IMR-90 (cell line): Measurements from ENCODE around the gene ACP4. TPM values are rescaled to one million over a fixed set of nuclear protein-coding genes. Genes with fewer than 3 reads are reported as not detected.

Source experiments
- ATAC-seq: fragments of 200-7000 bp; cut with Tn5 transposase; 2 replicates; pipeline ENCODE4 v1.9.1; 2020; ENCODE audit warnings: low read depth, mild to moderate bottlenecking, moderate library complexity
- BruUV-seq: library from RNA; stranded (reverse); fragments of 400-500 nt; replicated peaks from 2 replicates; lab custom pipeline; 2021; lab: Mats Ljungman, UMichigan
- CTCF ChIA-PET: fragments of 300-600 bp; formaldehyde crosslinking; extraction: SDS; loops from one replicate; lab custom pipeline; 2021; ENCODE audit warnings: antibody characterized with exemption; lab: Yijun Ruan, JAX
- POLR2A ChIA-PET: fragments of 300-600 bp; sonication (Branson Sonifier 250); formaldehyde crosslinking; loops from one replicate; lab custom pipeline; 2022; ENCODE audit warnings: antibody characterized with exemption; ENCODE audit not compliant: unreplicated experiment; lab: Charles Lee
- DNase-seq: peaks from one replicate; pipeline ENCODE4 v3.0.0; 2013
- H2AFZ ChIP-seq: replicated peaks from 2 replicates; pipeline ENCODE3; 2013; ENCODE audit warnings: low read length, mild to moderate bottlenecking; ENCODE audit not compliant: poor library complexity
- H2AK5ac ChIP-seq: 2 replicates; pipeline ENCODE4 v1.6.1; 2013; ENCODE audit warnings: low read depth, low read length, inconsistent platforms
- H2AK9ac ChIP-seq: replicated peaks from 2 replicates; pipeline ENCODE3; 2013; ENCODE audit warnings: mild to moderate bottlenecking, low read depth, low read length, moderate library complexity; ENCODE audit not compliant: poor library complexity
- H2BK120ac ChIP-seq: 2 replicates; pipeline ENCODE4 v1.6.1; 2013; ENCODE audit warnings: low read depth, low read length, inconsistent platforms
- H2BK15ac ChIP-seq: 3 replicates; pipeline ENCODE4 v1.6.1; 2013; ENCODE audit warnings: low read depth, low read length, inconsistent platforms
- H2BK20ac ChIP-seq: 2 replicates; pipeline ENCODE4 v1.6.1; 2013; ENCODE audit warnings: low read depth, mild to moderate bottlenecking, inconsistent platforms, low read length, moderate library complexity
- H2BK5ac ChIP-seq: 2 replicates; pipeline ENCODE4 v1.6.1; 2013; ENCODE audit warnings: mild to moderate bottlenecking, low read depth, low read length, inconsistent platforms; ENCODE audit not compliant: poor library complexity, severe bottlenecking
- H3K14ac ChIP-seq: replicated peaks from 2 replicates; pipeline ENCODE4 v1.6.1; 2013; ENCODE audit warnings: low read depth, low read length, inconsistent platforms
- H3K18ac ChIP-seq: 2 replicates; pipeline ENCODE4 v1.6.1; 2013; ENCODE audit warnings: low read depth, low read length, control low read depth
- H3K23ac ChIP-seq: 2 replicates; pipeline ENCODE4 v1.6.1; 2013; ENCODE audit warnings: low read depth, low read length, inconsistent platforms
- H3K27ac ChIP-seq: 2 replicates; pipeline ENCODE4 v1.5.1; 2013; ENCODE audit warnings: mild to moderate bottlenecking, control low read depth, low read length; ENCODE audit not compliant: insufficient read depth
- H3K27me3 ChIP-seq: 2 replicates; pipeline ENCODE4 v1.6.1; 2013; ENCODE audit warnings: low read length; ENCODE audit not compliant: control insufficient read depth, insufficient read depth
- H3K36me3 ChIP-seq: 2 replicates; pipeline ENCODE4 v1.6.1; 2013; ENCODE audit warnings: low read length, mixed read lengths; ENCODE audit not compliant: control insufficient read depth, insufficient read depth
- H3K4ac ChIP-seq: 2 replicates; pipeline ENCODE4 v1.6.1; 2013; ENCODE audit warnings: low read depth, low read length, inconsistent platforms
- H3K4me1 ChIP-seq: 2 replicates; pipeline ENCODE4 v1.6.1; 2013; ENCODE audit warnings: low read length, mixed read lengths; ENCODE audit not compliant: control insufficient read depth, insufficient read depth
- H3K4me2 ChIP-seq: 2 replicates; pipeline ENCODE4 v1.6.1; 2013; ENCODE audit warnings: low read depth, mild to moderate bottlenecking, control low read depth, low read length, moderate library complexity
- H3K4me3 ChIP-seq: 2 replicates; pipeline ENCODE4 v1.5.1; 2013; ENCODE audit warnings: low read depth, mild to moderate bottlenecking, control low read depth, low read length, moderate library complexity; ENCODE audit not compliant: insufficient read depth
- H3K56ac ChIP-seq: 2 replicates; pipeline ENCODE4 v1.6.1; 2013; ENCODE audit warnings: low read length, inconsistent platforms; ENCODE audit not compliant: insufficient read depth; ENCODE audit errors: extremely low read depth
- H3K79me1 ChIP-seq, 2 experiments: 2 replicates each; pipeline ENCODE4 v1.6.1; 2013; ENCODE audit warnings: low read length in 2 of 2, inconsistent platforms in 1 of 2, low read depth in 1 of 2
- H3K9ac ChIP-seq: 2 replicates; pipeline ENCODE4 v1.6.1; 2013; ENCODE audit warnings: low read depth, low read length, control low read depth
- H3K9me1 ChIP-seq: 2 replicates; pipeline ENCODE4 v1.6.1; 2013; ENCODE audit warnings: low read length, inconsistent platforms; ENCODE audit not compliant: insufficient read depth
- H3K9me3 ChIP-seq: 2 replicates; pipeline ENCODE4 v1.6.1; 2013; ENCODE audit warnings: low read length; ENCODE audit not compliant: control insufficient read depth, insufficient read depth
- H4K20me1 ChIP-seq: 2 replicates; pipeline ENCODE4 v1.6.1; 2013; ENCODE audit warnings: low read length, inconsistent platforms; ENCODE audit not compliant: insufficient read depth
- H4K5ac ChIP-seq: 2 replicates; pipeline ENCODE4 v1.6.1; 2013; ENCODE audit warnings: mild to moderate bottlenecking, low read depth, low read length, control low read depth
- H4K8ac ChIP-seq, 2 experiments: 2 replicates each; pipeline ENCODE4 v1.6.1; 2013; ENCODE audit warnings: low read depth in 2 of 2, low read length in 2 of 2, control low read depth in 1 of 2, inconsistent platforms in 1 of 2
- H4K91ac ChIP-seq: 2 replicates; pipeline ENCODE4 v1.6.1; 2013; ENCODE audit warnings: low read depth, low read length, inconsistent platforms; ENCODE audit not compliant: insufficient read depth
- BHLHE40 ChIP-seq: fragments of 150-350 bp; IDR thresholded peaks from 2 replicates; pipeline ENCODE4 v1.6.1; 2016; ENCODE audit warnings: mild to moderate bottlenecking, low read depth, low read length
- CTCF ChIP-seq: conservative IDR thresholded peaks from 2 replicates; pipeline ENCODE4 v1.5.1; 2012; ENCODE audit warnings: mild to moderate bottlenecking, low read depth, low read length, improper control_type of control experiment
- WGBS, 2 experiments: methylation state at CpG; one replicate each; pipeline versions ENCODE4 v1.1.5 to v1.1.7; 2013; ENCODE audit warnings: missing lambda C conversion rate in 2 of 2; ENCODE audit not compliant: insufficient read length in 1 of 2; ENCODE audit errors: extremely low coverage in 2 of 2; 5-methylcytosine and 5-hydroxymethylcytosine counted together
- dilution Hi-C: fragments of 300-500 bp; cut with HindIII; formaldehyde crosslinking; loops from one replicate; pipeline ENCODE4 v1.14.3; 2018; ENCODE audit warnings: low sequenced_read_pairs; ENCODE audit not compliant: unreplicated experiment
- in situ Hi-C: fragments of 300-500 bp; cut with MboI; formaldehyde crosslinking; loops from 3 replicates; pipeline ENCODE4 v1.14.3; 2019; ENCODE audit warnings: low sequenced_read_pairs, inconsistent platforms, mixed read lengths
- intact Hi-C: fragments of 100-400 bp; cut with micrococcal nuclease; formaldehyde crosslinking; loops from 2 replicates; pipeline ENCODE4 v1.10.0; 2022
- polyA plus RNA-seq, 3 experiments: library from polyadenylated mRNA; depleted of rRNA; stranded (reverse); fragments of >200 nt; gene quantifications; 2 replicates each; pipeline ENCODE4 v1.2.3, GENCODE V29; 2012; ENCODE audit warnings: low replicate concordance in 1 of 3
- total RNA-seq: library from RNA; depleted of rRNA; stranded (reverse); fragments of >200 nt; gene quantifications from 2 replicates; pipeline ENCODE4 v1.2.3, GENCODE V29; 2012

ACP4 gene
- total and polyA plus RNA-seq, 2 of the 4 experiments (the other 2 are of a cell fraction), result not detected

GRCh38 chr19:50838239-50838638 is 48.0 kb downstream of the ACP4 start:
- H3K23ac ChIP-seq, result no peak overlapping the region
- H3K4ac ChIP-seq, result no peak overlapping the region
- ChIA-PET POLR2A (no interaction called here), CTCF (no interaction called here)
- no peak overlapping the region for H2AFZ ChIP-seq
- no peaks in the 10 kb centered on the region for H3K79me1 ChIP-seq
- TF ChIP-seq BHLHE40, result no peak
- peak; percentile 17; the same call in 1 of the 2 replicates for TF ChIP-seq CTCF
- no CpG with 5 or more reads among the region's 6 CpGs for WGBS, 2 experiments
- no peak overlapping the region for H2AK9ac ChIP-seq
- H3K18ac ChIP-seq, result no peak overlapping the region
- H4K5ac ChIP-seq, result no peak overlapping the region
- no peak overlapping the region for H2BK120ac ChIP-seq
- no peak overlapping the region for H3K14ac ChIP-seq
- no peak overlapping the region for H3K9ac ChIP-seq
- dilution Hi-C loops, result no loop called here
- BruUV-seq, result no TSS peak
- no peak overlapping the region for H3K4me3 ChIP-seq
- DNase-seq (no peak), ATAC-seq (no peak)
- no peak overlapping the region for H4K8ac ChIP-seq
- H3K56ac ChIP-seq, result no peak overlapping the region
- H3K36me3 ChIP-seq, result no peaks in the 10 kb centered on the region
- no peak overlapping the region for H2BK5ac ChIP-seq
- H4K20me1 ChIP-seq, result no peaks in the 10 kb centered on the region
- no peaks in the 10 kb centered on the region for H3K9me1 ChIP-seq
- no peak overlapping the region for H4K91ac ChIP-seq
- H2BK15ac ChIP-seq, result no peak overlapping the region
- H2AK5ac ChIP-seq, result no peak overlapping the region
- no peak overlapping the region for H3K27ac ChIP-seq
- H2BK20ac ChIP-seq, result no peak overlapping the region
- no peaks in the 10 kb centered on the region for H3K9me3 ChIP-seq
- no peaks in the 10 kb centered on the region for H3K27me3 ChIP-seq
- intact Hi-C loops, result no loop called here
- H3K4me1 ChIP-seq, result no peaks in the 10 kb centered on the region
- H3K4me2 ChIP-seq, result no peak overlapping the region
- in situ Hi-C loops, result no loop called here
